NCI-H2196 (cell line): ENCODE measurements around the gene C8G.

Experiments used
- DNase-seq: peaks from one replicate; lab custom pipeline; 2025; ENCODE audit not compliant: unreplicated experiment; lab: John Stamatoyannopoulos, UW

C8G gene

GRCh38 chr9:136952876-136953770 is 8.1 kb downstream of the C8G start:
- no peak for DNase-seq

GRCh38 chr9:136953771-136954269 is 8.8 kb downstream of the C8G start:
- DNase-seq = no peak

- DNase-seq = no peak
Measured at GRCh38 chr9:136954270-136955083, 9.4 kb downstream of the C8G start.

GRCh38 chr9:136955202-136955942 is 10.3 kb downstream of the C8G start:
- DNase-seq = no peak

GRCh38 chr9:136955943-136956335 is 10.9 kb downstream of the C8G start:
- DNase-seq = no peak

GRCh38 chr9:136956604-136957003 is 11.6 kb downstream of the C8G start:
- DNase-seq = no peak

- DNase-seq = no peak
Measured at GRCh38 chr9:136957461-136957860, 12.4 kb downstream of the C8G start.

GRCh38 chr9:136957901-136958300 is 12.9 kb downstream of the C8G start:
- no peak for DNase-seq

- no peak for DNase-seq
Measured at GRCh38 chr9:136958473-136958872, 13.4 kb downstream of the C8G start.

GRCh38 chr9:136958898-136959850 is 14.1 kb downstream of the C8G start:
- DNase-seq = no peak

GRCh38 chr9:136960212-136960937 is 15.3 kb downstream of the C8G start:
- DNase-seq = no peak

GRCh38 chr9:136960938-136961275 is 15.9 kb downstream of the C8G start:
- no peak for DNase-seq

GRCh38 chr9:136961279-136962065 is 16.4 kb downstream of the C8G start:
- no peak for DNase-seq

GRCh38 chr9:136962163-136962562 is 17.1 kb downstream of the C8G start:
- no peak for DNase-seq

- DNase-seq = no peak
Measured at GRCh38 chr9:136962701-136963248, 17.7 kb downstream of the C8G start.

GRCh38 chr9:136963341-136963740 is 18.3 kb downstream of the C8G start:
- no peak for DNase-seq

GRCh38 chr9:136963751-136964150 is 18.7 kb downstream of the C8G start:
- DNase-seq = no peak

- DNase-seq = peak; percentile 19
Measured at GRCh38 chr9:136964171-136964689, 19.2 kb downstream of the C8G start.
